PC-3 (cell line): Measurements from ENCODE around the gene ARHGEF5. TPM values are rescaled to one million over a fixed set of nuclear protein-coding genes. Genes with fewer than 3 reads are reported as not detected.

Experiments
- ATAC-seq: fragments of 200-7000 bp; cut with Tn5 transposase; 2 replicates; pipeline ENCODE4 v1.9.1; 2020; ENCODE audit warnings: mild to moderate bottlenecking, moderate library complexity
- BruUV-seq: library from RNA; stranded (reverse); fragments of 400-500 nt; replicated peaks from 2 replicates; lab custom pipeline; 2021; lab: Mats Ljungman, UMichigan
- CTCF ChIA-PET: fragments of 300-600 bp; sonication (Branson Sonifier 250); formaldehyde crosslinking; loops from one replicate; lab custom pipeline; 2022; ENCODE audit warnings: antibody characterized with exemption; lab: Charles Lee
- POLR2A ChIA-PET: fragments of 300-600 bp; sonication (Branson Sonifier 250); formaldehyde crosslinking; loops from one replicate; lab custom pipeline; 2022; ENCODE audit warnings: antibody characterized with exemption; ENCODE audit not compliant: unreplicated experiment; lab: Charles Lee
- DNase-seq: peaks from one replicate; pipeline ENCODE4 v3.0.0-alpha.2; 2015
- H2AFZ ChIP-seq: fragments of 300-600 bp; sonication (generic); 2 replicates; pipeline ENCODE4 v1.6.0; 2016; ENCODE audit warnings: antibody characterized with exemption, low read length
- H3F3A ChIP-seq: fragments of 300-600 bp; sonication (generic); one replicate; pipeline ENCODE4 v1.6.0; 2017; ENCODE audit warnings: antibody characterized with exemption, low read length, control low read depth, mild to moderate bottlenecking; ENCODE audit not compliant: unreplicated experiment
- H3K27ac ChIP-seq: fragments of 300-600 bp; sonication (generic); 2 replicates; pipeline ENCODE4 v1.5.1; 2016; ENCODE audit warnings: mild to moderate bottlenecking, low read length
- H3K27me3 ChIP-seq: fragments of 300-600 bp; sonication (generic); 2 replicates; pipeline ENCODE4 v1.6.1; 2016; ENCODE audit warnings: low read length, mixed read lengths
- H3K36me3 ChIP-seq: fragments of 300-600 bp; sonication (generic); 2 replicates; pipeline ENCODE4 v1.6.1; 2016; ENCODE audit warnings: low read depth, mixed run types, low read length, mixed read lengths
- H3K4me1 ChIP-seq: fragments of 300-600 bp; sonication (generic); 2 replicates; pipeline ENCODE4 v1.5.1; 2016; ENCODE audit warnings: low read length; ENCODE audit not compliant: insufficient read depth
- H3K4me2 ChIP-seq: fragments of 300-600 bp; sonication (generic); 2 replicates; pipeline ENCODE4 v1.6.0; 2016; ENCODE audit warnings: low read length
- H3K4me3 ChIP-seq: fragments of 300-600 bp; sonication (generic); 2 replicates; pipeline ENCODE4 v1.5.1; 2016; ENCODE audit warnings: mild to moderate bottlenecking, low read length, mixed read lengths
- H3K79me2 ChIP-seq: fragments of 300-600 bp; sonication (generic); 2 replicates; pipeline ENCODE4 v1.6.1; 2017; ENCODE audit warnings: low read length, mixed read lengths
- H3K9ac ChIP-seq: fragments of 300-600 bp; sonication (generic); 2 replicates; pipeline ENCODE4 v1.6.0; 2016; ENCODE audit warnings: mild to moderate bottlenecking, low read length
- H3K9me2 ChIP-seq: fragments of 300-600 bp; sonication (generic); replicated peaks from 2 replicates; pipeline ENCODE4 v1.6.1; 2016; ENCODE audit warnings: mixed run types, low read length, mixed read lengths
- H3K9me3 ChIP-seq: fragments of 300-600 bp; sonication (generic); 2 replicates; pipeline ENCODE4 v1.6.1; 2016; ENCODE audit warnings: low read length, mixed read lengths
- H4K20me1 ChIP-seq: fragments of 300-600 bp; sonication (generic); 2 replicates; pipeline ENCODE4 v1.6.1; 2016; ENCODE audit warnings: low read length, mixed read lengths
- CTCF ChIP-seq: fragments of 300-600 bp; sonication (generic); conservative IDR thresholded peaks from 2 replicates; pipeline ENCODE4 v1.5.1; 2017; ENCODE audit warnings: antibody characterized with exemption, low read depth, mild to moderate bottlenecking, low read length
- EZH2 ChIP-seq: fragments of 300-600 bp; sonication (generic); IDR thresholded peaks from one replicate; pipeline ENCODE4 v1.6.1; 2017; ENCODE audit warnings: antibody characterized with exemption, mild to moderate bottlenecking, low read length; ENCODE audit not compliant: unreplicated experiment
- EZH2phosphoT487 ChIP-seq: fragments of 300-600 bp; sonication (generic); IDR thresholded peaks from 2 replicates; pipeline ENCODE4 v1.6.1; 2018; ENCODE audit warnings: mild to moderate bottlenecking, antibody characterized with exemption, low read length, borderline replicate concordance
- intact Hi-C: fragments of 100-400 bp; cut with micrococcal nuclease; formaldehyde crosslinking; loops from 2 replicates; pipeline ENCODE4 v1.9.0; 2023
- total RNA-seq: library from RNA; depleted of rRNA; stranded (reverse); fragments of >200 nt; gene quantifications from 2 replicates; pipeline ENCODE4 v1.2.3, GENCODE V29; 2014

ARHGEF5 gene
- total RNA-seq, 1 experiment from 2014 or later, result 15.5 TPM

GRCh38 chr7:144407266-144407931, 52.2 kb downstream of the ARHGEF5 start:
- no peaks in the 10 kb centered on the region for H3K9me3 ChIP-seq
- intact Hi-C loops, result no loop called here
- no peaks in the 10 kb centered on the region for H3F3A ChIP-seq
- H3K9me2 ChIP-seq, result no peaks in the 10 kb centered on the region
- H3K36me3 ChIP-seq, result no peaks in the 10 kb centered on the region
- H3K4me3 ChIP-seq, result no peak overlapping the region
- H3K4me2 ChIP-seq, result peak overlapping the region; percentile 46; the same call in 1 of the 2 replicates
- no peaks in the 10 kb centered on the region for H4K20me1 ChIP-seq
- no peak overlapping the region; the same call in 1 of the 2 replicates for H2AFZ ChIP-seq
- no peak overlapping the region for H3K27ac ChIP-seq
- H3K9ac ChIP-seq, result no peak overlapping the region
- no peaks in the 10 kb centered on the region for H3K4me1 ChIP-seq
- TF ChIP-seq EZH2phosphoT487, result no peak
- no peak for TF ChIP-seq CTCF
- TF ChIP-seq EZH2, result no peak
- POLR2A ChIA-PET, result no interaction called here
- DNase-seq, result peak; percentile 21
- H3K27me3 ChIP-seq, result no peaks in the 10 kb centered on the region
- BruUV-seq, result no TSS peak
- ATAC-seq, result peak; percentile 24
- CTCF ChIA-PET, result no interaction called here
- no peaks in the 10 kb centered on the region for H3K79me2 ChIP-seq

- H4K20me1 ChIP-seq, result no peaks in the 10 kb centered on the region
- no peak overlapping the region for H3K27ac ChIP-seq
- H3K9me2 ChIP-seq, result no peaks in the 10 kb centered on the region
- ChIA-PET CTCF (no interaction called here), POLR2A (no interaction called here)
- no peak overlapping the region for H3K4me3 ChIP-seq
- no peaks in the 10 kb centered on the region for H3F3A ChIP-seq
- TF ChIP-seq EZH2 (no peak), CTCF (no peak), EZH2phosphoT487 (no peak)
- H3K27me3 ChIP-seq, result no peaks in the 10 kb centered on the region
- H3K4me2 ChIP-seq, result no peak overlapping the region
- no TSS peak for BruUV-seq
- H3K9ac ChIP-seq, result no peak overlapping the region
- DNase-seq (no peak), ATAC-seq (no peak)
- no peaks in the 10 kb centered on the region for H3K79me2 ChIP-seq
- H3K4me1 ChIP-seq, result no peaks in the 10 kb centered on the region
- intact Hi-C loops, result no loop called here
- H2AFZ ChIP-seq, result no peak overlapping the region
- no peaks in the 10 kb centered on the region for H3K9me3 ChIP-seq
- H3K36me3 ChIP-seq, result no peaks in the 10 kb centered on the region
These were observed 52.9 kb downstream of the ARHGEF5 start for GRCh38 chr7:144408121-144408520.

- no peaks in the 10 kb centered on the region for H3K9me3 ChIP-seq
- TF ChIP-seq CTCF, result no peak
- TF ChIP-seq EZH2, result no peak
- no peak for TF ChIP-seq EZH2phosphoT487
- intact Hi-C loops, result no loop called here
- H2AFZ ChIP-seq, result no peak overlapping the region
- H3K27me3 ChIP-seq, result peaks cover 2% of the 10 kb centered on the region; the same call in 1 of the 2 replicates
- CTCF ChIA-PET, result no interaction called here
- BruUV-seq, result no TSS peak
- no peaks in the 10 kb centered on the region for H3K79me2 ChIP-seq
- no peaks in the 10 kb centered on the region for H3K36me3 ChIP-seq
- H3K4me2 ChIP-seq, result no peak overlapping the region
- H3F3A ChIP-seq, result no peaks in the 10 kb centered on the region
- no peaks in the 10 kb centered on the region for H3K4me1 ChIP-seq
- DNase-seq, result no peak
- no peak overlapping the region for H3K9ac ChIP-seq
- no peaks in the 10 kb centered on the region for H3K9me2 ChIP-seq
- no peak for ATAC-seq
- no peak overlapping the region for H3K27ac ChIP-seq
- H3K4me3 ChIP-seq, result no peak overlapping the region
- POLR2A ChIA-PET, result no interaction called here
- H4K20me1 ChIP-seq, result no peaks in the 10 kb centered on the region
These were observed 55.2 kb downstream of the ARHGEF5 start for GRCh38 chr7:144410441-144410840.
